CD4-positive, alpha-beta T cell treated with Interleukin-1 beta for 1 hour (primary cell): ENCODE results near the gene CCDC187.
"Not testable (repeated sequence)": the region's sequence is repeated elsewhere in the genome, so short reads cannot be mapped to it uniquely, and the experiment has no call there.

Source experiments
- DNase-seq, 2 donors: peaks; one replicate each; pipeline ENCODE4 v3.0.0-alpha.2; 2020 to 2022

Gene CCDC187

GRCh38 chr9:136326761-136327303, 22.9 kb upstream of the CCDC187 start:
- no peak for DNase-seq

GRCh38 chr9:136326061-136326760, 22.3 kb upstream of the CCDC187 start:
- DNase-seq, result no peak

DNA sequence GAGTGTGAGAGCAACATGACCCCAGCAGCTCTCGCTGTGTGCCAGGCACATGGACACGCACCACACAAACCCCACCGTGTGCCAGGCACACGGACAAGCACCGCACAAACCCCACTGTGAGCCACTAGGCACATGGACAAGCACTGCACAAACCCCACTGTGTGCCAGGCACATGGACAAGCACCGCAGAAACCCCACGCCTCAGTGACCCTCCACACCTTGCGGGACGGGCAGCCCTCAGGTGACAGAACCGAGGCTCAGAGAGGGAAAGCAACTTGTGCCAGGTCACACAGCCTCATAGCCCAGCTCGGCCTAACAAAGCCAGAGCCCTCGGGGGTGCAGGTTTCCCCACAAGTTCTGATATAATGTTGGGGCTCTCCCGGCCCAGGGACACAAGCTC, 21.5 kb upstream of the CCDC187 start:
- no peak for DNase-seq

DNA sequence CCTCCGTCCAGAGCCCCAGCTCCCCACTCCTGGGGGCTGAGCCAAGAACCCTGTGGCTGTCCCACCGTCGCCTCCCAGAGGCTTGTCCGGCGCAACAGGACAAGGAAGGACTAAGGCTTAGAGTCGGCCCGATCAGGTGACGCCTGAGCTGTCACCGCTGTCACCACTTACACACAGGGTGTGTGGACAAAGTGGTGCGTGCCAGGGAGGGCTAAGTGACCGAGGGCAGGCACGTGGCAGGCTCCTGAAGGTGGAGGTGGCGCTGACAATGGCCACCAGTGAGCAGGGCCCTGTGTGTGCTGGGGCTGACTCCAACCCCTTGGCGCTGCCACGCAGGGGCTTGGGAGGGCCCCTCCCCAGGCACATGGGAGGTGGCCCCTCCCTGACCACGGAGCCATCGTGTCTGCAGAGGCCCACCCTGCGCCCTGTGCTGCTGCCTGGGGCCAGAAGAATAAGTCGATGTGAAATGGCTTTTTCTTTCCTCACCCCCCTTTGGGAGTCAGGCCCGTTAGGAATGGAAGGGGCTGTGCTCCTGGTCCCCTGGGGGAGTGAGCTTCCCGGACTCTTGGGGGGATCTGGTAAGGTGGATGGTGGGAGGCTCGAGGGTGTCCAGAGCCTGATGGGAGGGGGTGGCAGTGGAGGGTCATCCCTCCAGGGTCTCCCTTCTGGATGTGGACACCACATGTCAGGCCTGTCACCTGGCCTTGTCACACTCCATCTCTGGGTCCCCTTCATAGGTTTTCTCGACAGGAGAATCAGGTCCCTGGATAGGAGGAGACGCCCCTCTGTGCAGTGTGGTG, 20.8 kb upstream of the CCDC187 start:
- DNase-seq, result no peak

- DNase-seq, result no peak
Observed at GRCh38 chr9:136323371-136323789, 19.5 kb upstream of the CCDC187 start.

GRCh38 chr9:136322756-136323330, 18.9 kb upstream of the CCDC187 start:
- no peak for DNase-seq

- no peak for DNase-seq
Observed at GRCh38 chr9:136321561-136321960, 17.7 kb upstream of the CCDC187 start.

DNA sequence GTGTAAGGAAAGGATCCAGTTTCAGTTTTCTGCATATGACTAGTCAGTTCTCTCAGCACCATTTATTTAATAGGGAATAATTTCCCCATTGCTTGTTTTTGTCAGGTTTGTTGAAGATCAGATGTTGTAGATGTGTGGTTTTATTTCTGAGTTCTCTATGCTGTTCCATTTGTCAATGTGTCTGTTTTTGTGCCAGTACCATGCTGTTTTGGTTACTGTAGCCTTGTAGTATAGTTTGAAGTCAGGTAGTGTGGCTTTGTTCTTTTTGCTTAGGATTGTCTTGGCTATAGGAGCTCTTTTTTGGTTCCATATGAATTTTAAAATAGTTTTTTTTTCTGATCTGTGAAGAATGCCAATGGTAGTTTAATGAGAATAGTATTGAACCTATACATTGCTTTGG, 17.1 kb upstream of the CCDC187 start:
- not testable (repeated sequence) for DNase-seq

- not testable (repeated sequence) for DNase-seq
Observed at GRCh38 chr9:136319955-136320354, 16.1 kb upstream of the CCDC187 start.

- DNase-seq, result not testable (repeated sequence)
Observed at GRCh38 chr9:136319244-136319643, 15.3 kb upstream of the CCDC187 start.

- no peak for DNase-seq
Observed at GRCh38 chr9:136318776-136319241, 14.9 kb upstream of the CCDC187 start.

DNA sequence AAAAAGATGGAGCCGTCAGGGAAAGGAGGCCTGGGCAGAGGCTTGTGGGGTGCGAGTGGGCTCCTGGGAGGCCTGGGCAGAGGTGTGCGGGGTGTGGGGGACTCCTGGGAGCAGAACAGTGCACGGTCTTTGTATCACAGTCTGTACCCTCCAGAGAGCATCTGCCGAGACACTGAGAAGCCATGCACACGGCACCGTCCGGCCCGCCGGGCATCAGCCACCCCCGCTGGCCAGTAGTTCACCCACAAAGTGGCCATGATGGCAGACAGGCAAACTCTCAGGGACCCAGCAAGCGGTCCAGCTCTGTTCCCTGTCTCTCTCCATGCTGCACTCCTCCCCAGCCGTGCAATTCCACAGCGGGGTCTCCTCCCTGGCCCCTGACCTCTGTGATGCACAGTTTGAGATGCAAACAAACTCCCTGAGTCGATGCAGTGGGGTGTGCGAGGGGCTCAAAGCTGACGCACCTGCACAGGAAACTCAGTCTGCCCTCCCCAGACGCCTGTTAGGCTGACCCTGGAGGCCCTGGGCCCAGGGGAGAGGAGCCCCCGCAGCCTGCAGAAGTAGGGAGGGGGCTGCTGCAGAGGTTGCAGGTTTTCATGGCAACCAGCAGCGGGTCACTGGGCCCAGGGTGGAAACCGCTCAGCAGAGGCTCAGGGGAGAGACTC, 14.3 kb upstream of the CCDC187 start:
- DNase-seq, result no peak

- no peak for DNase-seq
Observed at GRCh38 chr9:136317695-136318094, 13.8 kb upstream of the CCDC187 start.

- no peak for DNase-seq
Observed at GRCh38 chr9:136316896-136317676, 13.2 kb upstream of the CCDC187 start.

- DNase-seq, result peak; percentile 65 to 67
Observed at GRCh38 chr9:136316271-136316751, 12.4 kb upstream of the CCDC187 start.

GRCh38 chr9:136314944-136315343, 11.1 kb upstream of the CCDC187 start:
- no peak for DNase-seq

DNA sequence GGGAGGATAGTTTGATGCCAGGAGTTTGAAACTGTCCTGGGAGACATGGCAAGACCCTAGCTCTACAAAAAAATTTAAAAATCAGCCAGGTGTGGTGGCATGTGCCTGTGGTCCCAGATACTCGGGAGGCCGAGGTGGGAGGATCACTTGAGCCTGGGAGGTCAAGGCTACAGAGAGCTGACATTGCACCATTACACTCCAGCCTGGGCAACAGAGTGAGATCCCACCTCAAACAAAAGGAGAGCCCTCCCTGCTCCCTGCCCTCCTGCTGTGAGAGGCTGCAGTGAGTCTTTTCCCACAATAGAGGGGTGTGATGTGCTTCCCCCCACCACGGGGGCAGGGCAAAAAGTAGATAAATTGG, 10.1 kb upstream of the CCDC187 start:
- no peak for DNase-seq

- DNase-seq, result no peak
Observed at GRCh38 chr9:136313111-136314055, 9.5 kb upstream of the CCDC187 start.

DNA sequence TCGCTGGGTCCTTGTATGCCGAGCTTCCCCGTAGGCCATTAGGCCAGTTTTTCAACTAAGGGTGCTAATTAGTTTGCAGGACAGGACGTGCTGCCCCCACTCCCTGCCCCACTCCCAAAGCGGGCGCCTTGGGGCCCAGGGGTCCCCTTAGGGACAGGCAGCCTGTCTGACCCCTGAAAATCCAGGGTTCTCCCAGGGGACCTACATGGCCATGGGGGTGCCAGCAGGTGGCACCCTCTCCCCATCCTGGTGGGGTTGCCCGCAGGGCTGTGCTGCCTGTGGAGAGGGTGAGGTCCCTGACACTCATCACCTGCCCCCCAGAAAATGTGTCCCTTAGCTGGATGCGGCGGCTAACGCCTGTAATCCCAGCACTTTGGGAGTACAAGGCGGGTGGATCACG, 8.5 kb upstream of the CCDC187 start:
- peak; percentile 42 to 45 for DNase-seq

DNA sequence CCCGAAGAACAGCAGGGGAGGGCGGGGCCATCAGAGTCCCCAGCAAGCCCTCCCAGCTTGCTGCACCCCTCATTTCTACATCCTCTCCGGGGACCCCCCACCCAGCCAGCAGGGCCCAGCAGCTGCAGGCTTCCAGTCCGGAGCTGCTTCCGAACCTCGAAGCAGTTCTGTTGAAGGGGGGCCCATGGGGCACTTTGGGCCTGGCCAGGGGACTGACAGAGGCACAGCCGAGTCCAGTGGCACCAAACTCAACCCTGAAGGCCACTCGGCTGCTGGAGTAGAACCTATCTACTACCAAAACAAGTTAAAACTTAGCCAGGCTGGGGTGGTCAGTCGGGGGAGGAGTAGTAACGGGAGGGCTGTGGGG, 8.1 kb upstream of the CCDC187 start:
- DNase-seq, result no peak
